SK-N-SH treated with all-trans-retinoic acid at 6 μM for 48 hours (cell line): ENCODE data around the gene SON.

Experiments
- ATAC-seq: fragments of 200-7000 bp; cut with Tn5 transposase; 3 replicates; pipeline ENCODE4 v1.9.1; 2020; ENCODE audit warnings: mild to moderate bottlenecking, moderate library complexity
- ARNTL ChIP-seq: fragments of 450-650 bp; formaldehyde crosslinking; IDR thresholded peaks from 2 replicates; pipeline ENCODE4 v1.5.0; 2020; ENCODE audit warnings: low read depth, mild to moderate bottlenecking, moderate library complexity, borderline replicate concordance
- BACH2 ChIP-seq: fragments of 250-450 bp; sonication (Bioruptor Pico); IDR thresholded peaks from 2 replicates; pipeline ENCODE4 v1.9.0; 2021; ENCODE audit warnings: mild to moderate bottlenecking, borderline replicate concordance
- CSRNP3 ChIP-seq: fragments of 250-450 bp; sonication (Bioruptor Pico); IDR thresholded peaks from 2 replicates; pipeline ENCODE4 v1.5.1; 2021; ENCODE audit warnings: mild to moderate bottlenecking, moderate library complexity
- ESRRG ChIP-seq: fragments of 250-450 bp; sonication (Bioruptor Pico); IDR thresholded peaks from 2 replicates; pipeline ENCODE4 v1.6.1; 2021; ENCODE audit warnings: mild to moderate bottlenecking
- OSR1 ChIP-seq: fragments of 250-450 bp; sonication (Bioruptor Pico); IDR thresholded peaks from 2 replicates; pipeline ENCODE4 v1.8.0; 2022; ENCODE audit warnings: moderate library complexity, mild to moderate bottlenecking, inconsistent platforms
- PATZ1 ChIP-seq: fragments of 250-450 bp; sonication (Bioruptor Pico); IDR thresholded peaks from 2 replicates; pipeline ENCODE4 v1.8.0; 2020; ENCODE audit warnings: mild to moderate bottlenecking, moderate library complexity, borderline replicate concordance
- POU6F1 ChIP-seq: fragments of 250-450 bp; sonication (Bioruptor Pico); IDR thresholded peaks from 2 replicates; pipeline ENCODE4 v1.8.0; 2021; ENCODE audit warnings: low read depth, mild to moderate bottlenecking, moderate library complexity, borderline replicate concordance
- TOX ChIP-seq: fragments of 250-450 bp; sonication (Bioruptor Pico); IDR thresholded peaks from 2 replicates; pipeline ENCODE4 v1.8.0; 2021; ENCODE audit warnings: mild to moderate bottlenecking, moderate library complexity, borderline replicate concordance
- TSHZ2 ChIP-seq: fragments of 250-450 bp; sonication (Bioruptor Pico); IDR thresholded peaks from 2 replicates; pipeline ENCODE4 v1.5.0; 2020; ENCODE audit warnings: mild to moderate bottlenecking, moderate library complexity
- ZC3H10 ChIP-seq: fragments of 250-450 bp; sonication (Bioruptor Pico); IDR thresholded peaks from 2 replicates; pipeline ENCODE4 v1.5.1; 2021; ENCODE audit warnings: mild to moderate bottlenecking, moderate library complexity
- ZFP30 ChIP-seq: fragments of 450-650 bp; formaldehyde crosslinking; IDR thresholded peaks from 2 replicates; pipeline ENCODE4 v1.5.0; 2022; ENCODE audit warnings: mild to moderate bottlenecking, moderate library complexity
- ZNF565 ChIP-seq: fragments of 450-650 bp; formaldehyde crosslinking; conservative IDR thresholded peaks from 2 replicates; pipeline ENCODE4 v1.5.0; 2020; ENCODE audit warnings: low read depth, mild to moderate bottlenecking, moderate library complexity
- ZNF70 ChIP-seq: fragments of 450-650 bp; formaldehyde crosslinking; IDR thresholded peaks from 2 replicates; pipeline ENCODE4 v1.5.0; 2020; ENCODE audit warnings: mild to moderate bottlenecking, moderate library complexity
- ZNF8 ChIP-seq: fragments of 450-650 bp; formaldehyde crosslinking; IDR thresholded peaks from 2 replicates; pipeline ENCODE4 v1.5.0; 2020; ENCODE audit warnings: mild to moderate bottlenecking, moderate library complexity

The SON gene

DNA sequence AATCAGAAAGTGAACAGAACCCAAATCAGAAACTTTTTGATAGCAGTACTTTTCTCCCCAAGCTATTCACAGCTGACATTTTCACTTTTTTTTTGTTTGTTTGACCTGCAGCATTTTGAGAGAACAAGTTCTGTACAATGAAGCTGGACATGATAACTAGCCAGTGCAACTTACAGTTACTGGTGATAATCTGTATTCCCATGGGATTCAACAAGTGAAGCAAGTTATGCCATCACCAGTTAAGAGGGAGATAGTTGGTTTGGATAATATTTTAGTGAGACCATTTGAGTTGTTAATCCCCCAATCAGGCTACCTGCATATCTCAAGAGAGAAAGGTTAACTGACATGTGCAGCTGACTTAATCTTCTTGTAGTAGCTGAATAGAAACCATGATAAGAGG, 18.1 kb downstream of the SON start:
- TF ChIP-seq PATZ1 (CRISPR knock-in tag) (no peak), ZNF8 (CRISPR knock-in tag) (no peak), BACH2 (CRISPR knock-in tag) (no peak)
- ATAC-seq: no peak

DNA sequence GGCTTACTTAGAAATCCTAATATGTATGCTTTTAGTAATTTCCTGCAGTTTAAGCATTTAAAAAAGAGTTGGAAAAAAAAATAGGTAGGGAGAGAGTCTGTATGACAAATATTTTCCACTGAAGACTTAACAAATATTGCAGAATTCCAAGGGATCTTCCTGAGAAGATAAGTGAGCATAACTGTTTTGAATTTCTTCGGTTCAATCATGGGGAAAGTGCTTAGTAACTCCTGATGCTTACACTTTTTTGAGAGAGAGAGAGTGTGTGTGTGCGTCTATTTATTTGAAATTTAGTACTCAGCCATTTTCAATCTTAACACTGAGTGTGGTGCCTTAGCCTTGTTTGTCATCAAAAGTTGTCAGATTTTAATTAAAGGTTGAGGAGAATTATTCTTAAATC, 18.5 kb downstream of the SON start:
- ATAC-seq: no peak
- TF ChIP-seq ESRRG (no peak), TSHZ2 (CRISPR knock-in tag) (no peak)

GRCh38 chr21:33562389-33562788, 19.6 kb downstream of the SON start:
- ATAC-seq: no peak

More at GRCh38 chr21:33562389-33562788, 19.6 kb downstream of the SON start:
- no peak for TF ChIP-seq ARNTL (CRISPR knock-in tag)
- no peak for TF ChIP-seq ZNF70 (CRISPR knock-in tag)
- TF ChIP-seq OSR1 (CRISPR knock-in tag): no peak
- TF ChIP-seq CSRNP3 (CRISPR knock-in tag): no peak
- no peak for TF ChIP-seq ESRRG
- TF ChIP-seq ZNF565 (CRISPR knock-in tag): no peak
- TF ChIP-seq TOX (CRISPR knock-in tag): no peak
- no peak for TF ChIP-seq TSHZ2 (CRISPR knock-in tag)
- TF ChIP-seq BACH2 (CRISPR knock-in tag): no peak
- TF ChIP-seq POU6F1 (CRISPR knock-in tag): no peak
- TF ChIP-seq ZC3H10 (CRISPR knock-in tag): no peak
- no peak for TF ChIP-seq ZFP30 (CRISPR knock-in tag)
